ENCODE measurements around the gene PRPF19.
A peak's percentile ranks its signal among the peaks of the same experiment; 100 is the strongest.

Gene PRPF19

DNA sequence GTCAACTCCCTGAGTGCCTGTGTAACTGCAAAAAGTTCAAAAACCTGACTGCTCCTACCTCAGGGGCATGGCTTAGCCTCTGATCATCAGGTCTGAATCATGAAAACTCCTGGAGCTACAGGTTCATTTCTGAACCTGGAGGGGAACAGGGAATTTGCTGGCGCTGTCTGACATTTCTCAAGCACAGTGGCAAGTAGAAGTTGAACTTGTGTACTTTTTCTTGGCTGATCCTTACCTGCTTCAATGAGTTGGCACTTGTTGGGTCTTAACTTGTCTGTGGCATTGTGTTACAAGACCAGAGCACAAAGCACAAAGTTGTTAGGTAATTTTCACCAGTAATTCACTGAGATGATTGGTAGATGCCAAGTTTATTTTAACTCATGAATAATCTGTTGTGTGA, 10.9 kb upstream of the PRPF19 start:
- H3K27me3 ChIP-seq (ENCODE audit: insufficient read depth, low read depth, severe bottlenecking), result no peaks in the 10 kb centered on the region
- H3K4me3 ChIP-seq (ENCODE audit: low read depth, low read length), result no peak overlapping the region
- DNase-seq, result no peak
- TF ChIP-seq, protein P1, sequence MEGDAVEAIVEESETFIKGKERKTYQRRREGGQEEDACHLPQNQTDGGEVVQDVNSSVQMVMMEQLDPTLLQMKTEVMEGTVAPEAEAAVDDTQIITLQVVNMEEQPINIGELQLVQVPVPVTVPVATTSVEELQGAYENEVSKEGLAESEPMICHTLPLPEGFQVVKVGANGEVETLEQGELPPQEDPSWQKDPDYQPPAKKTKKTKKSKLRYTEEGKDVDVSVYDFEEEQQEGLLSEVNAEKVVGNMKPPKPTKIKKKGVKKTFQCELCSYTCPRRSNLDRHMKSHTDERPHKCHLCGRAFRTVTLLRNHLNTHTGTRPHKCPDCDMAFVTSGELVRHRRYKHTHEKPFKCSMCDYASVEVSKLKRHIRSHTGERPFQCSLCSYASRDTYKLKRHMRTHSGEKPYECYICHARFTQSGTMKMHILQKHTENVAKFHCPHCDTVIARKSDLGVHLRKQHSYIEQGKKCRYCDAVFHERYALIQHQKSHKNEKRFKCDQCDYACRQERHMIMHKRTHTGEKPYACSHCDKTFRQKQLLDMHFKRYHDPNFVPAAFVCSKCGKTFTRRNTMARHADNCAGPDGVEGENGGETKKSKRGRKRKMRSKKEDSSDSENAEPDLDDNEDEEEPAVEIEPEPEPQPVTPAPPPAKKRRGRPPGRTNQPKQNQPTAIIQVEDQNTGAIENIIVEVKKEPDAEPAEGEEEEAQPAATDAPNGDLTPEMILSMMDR (IDR thresholded peaks at IDR 0.05; ENCODE audit: low read depth, low read length), result no peak
- H3K36me3 ChIP-seq, result peaks cover 52% of the 10 kb centered on the region
- H3K9me3 ChIP-seq (ENCODE audit: severe bottlenecking), result no peaks in the 10 kb centered on the region
- H3K27ac ChIP-seq, result no peak overlapping the region

DNA sequence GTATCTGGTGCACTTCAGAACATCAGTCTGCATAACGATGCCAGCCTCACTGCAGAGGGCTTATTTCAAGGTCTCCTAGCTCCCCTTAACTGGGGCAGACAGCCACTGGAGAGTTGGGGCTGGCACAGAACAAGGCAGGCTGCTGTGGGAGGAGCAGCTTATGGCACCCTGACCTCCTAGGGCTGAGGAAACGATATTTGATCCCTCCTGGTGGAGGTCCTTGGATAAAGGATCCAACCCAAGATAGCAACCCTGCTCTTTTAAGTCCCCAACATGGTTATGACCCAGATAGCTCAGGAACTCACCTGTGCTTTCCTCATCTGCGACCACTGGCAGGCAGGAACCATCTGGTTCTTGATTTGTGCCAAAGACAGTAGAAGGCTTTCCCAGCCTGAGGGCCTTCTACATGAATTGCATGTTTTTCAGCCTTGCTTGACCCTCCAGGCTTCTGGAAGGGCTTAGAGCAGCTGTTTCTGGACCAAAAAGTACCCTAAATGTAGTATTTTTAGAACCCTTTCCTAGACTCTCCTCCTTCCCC, 10.4 kb upstream of the PRPF19 start:
- no peak for DNase-seq
- Histone ChIP-seq H3K9me3 (ENCODE audit: severe bottlenecking) (no peaks in the 10 kb centered on the region), H3K4me3 (ENCODE audit: low read depth, low read length) (no peak overlapping the region), H3K27me3 (ENCODE audit: insufficient read depth, low read depth, severe bottlenecking) (no peaks in the 10 kb centered on the region), H3K27ac (no peak overlapping the region), H3K36me3 (peaks cover 47% of the 10 kb centered on the region)
- TF ChIP-seq, protein P1 (IDR thresholded peaks at IDR 0.05; ENCODE audit: low read depth, low read length), result no peak

DNA sequence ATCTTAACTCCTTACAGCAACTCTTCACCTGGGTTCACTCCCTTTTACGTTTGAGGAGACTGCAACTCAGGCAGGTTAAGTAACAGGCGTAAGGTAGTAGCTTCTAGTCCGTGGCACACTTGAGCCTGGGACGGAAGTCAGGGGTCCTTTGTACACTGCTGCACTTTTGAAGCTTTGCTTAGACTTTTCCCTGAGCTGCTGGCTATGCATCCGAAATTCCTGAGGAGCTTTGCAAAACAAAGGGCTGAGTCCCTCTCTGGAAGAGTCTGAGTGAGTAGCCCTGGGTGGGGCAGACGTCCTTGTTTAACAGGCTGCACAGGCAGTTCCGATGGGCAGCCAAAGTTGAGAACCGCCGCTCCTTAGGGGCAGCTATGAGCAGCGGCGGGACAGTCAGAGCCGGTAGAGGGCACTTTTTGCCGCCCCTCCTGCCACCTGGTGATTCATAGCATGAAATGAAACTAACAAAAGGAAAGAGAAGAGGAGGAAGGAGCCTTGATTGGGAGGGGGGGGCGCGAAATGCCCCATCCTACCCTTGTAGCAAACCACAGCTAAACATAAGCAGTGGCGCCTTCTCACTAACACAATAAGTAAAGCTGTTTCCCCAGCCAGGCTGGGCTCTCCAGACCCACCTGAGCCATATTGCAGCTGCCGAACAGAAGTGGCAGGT, 9.0 kb upstream of the PRPF19 start:
- no peak for DNase-seq
- peak overlapping the region; percentile 97 for H3K27ac ChIP-seq
- no peaks in the 10 kb centered on the region for H3K9me3 ChIP-seq (ENCODE audit: severe bottlenecking)
- TF ChIP-seq, protein P1 (IDR thresholded peaks at IDR 0.05; ENCODE audit: low read depth, low read length), result no peak
- H3K36me3 ChIP-seq, result peaks cover 33% of the 10 kb centered on the region
- H3K27me3 ChIP-seq (ENCODE audit: insufficient read depth, low read depth, severe bottlenecking), result no peaks in the 10 kb centered on the region
- H3K4me3 ChIP-seq (ENCODE audit: low read depth, low read length), result peak overlapping the region; percentile 49

DNA sequence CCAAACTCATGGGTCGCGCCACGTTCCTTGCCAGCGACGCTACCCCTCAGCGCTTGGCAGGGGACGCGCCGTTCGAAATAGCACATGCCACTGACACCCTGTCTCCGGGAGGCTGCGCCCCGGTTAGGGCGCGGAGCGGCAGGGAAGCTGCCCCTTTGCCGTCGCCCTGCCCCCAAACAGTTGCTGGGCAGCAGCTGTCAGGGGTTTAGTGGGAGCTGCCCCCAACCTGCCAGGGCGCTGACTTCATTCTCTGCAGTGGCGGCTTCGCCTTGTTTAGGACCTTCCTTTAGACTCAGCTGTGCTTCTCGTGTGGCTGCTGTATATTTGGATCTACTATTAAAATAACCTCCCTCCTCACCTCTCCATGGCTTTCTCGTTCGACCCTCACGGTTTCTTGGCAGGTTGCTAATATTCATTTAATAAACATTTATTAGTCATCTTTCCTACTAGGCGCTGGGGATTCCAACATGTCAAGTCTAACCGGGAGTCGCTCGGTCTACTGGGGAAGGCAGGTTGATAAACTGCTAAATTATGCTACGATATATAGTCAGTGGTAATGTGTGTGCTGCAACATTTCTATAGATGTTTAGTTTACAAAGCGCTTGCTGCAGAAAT, 8.4 kb upstream of the PRPF19 start:
- no peaks in the 10 kb centered on the region for H3K9me3 ChIP-seq (ENCODE audit: severe bottlenecking)
- TF ChIP-seq, protein P1 (IDR thresholded peaks at IDR 0.05; ENCODE audit: low read depth, low read length), result no peak
- peak overlapping the region; percentile 97 for H3K27ac ChIP-seq
- peaks cover 27% of the 10 kb centered on the region for H3K36me3 ChIP-seq
- DNase-seq, result peak; percentile 65
- peak overlapping the region; percentile 49 for H3K4me3 ChIP-seq (ENCODE audit: low read depth, low read length)
- H3K27me3 ChIP-seq (ENCODE audit: insufficient read depth, low read depth, severe bottlenecking), result no peaks in the 10 kb centered on the region

DNA sequence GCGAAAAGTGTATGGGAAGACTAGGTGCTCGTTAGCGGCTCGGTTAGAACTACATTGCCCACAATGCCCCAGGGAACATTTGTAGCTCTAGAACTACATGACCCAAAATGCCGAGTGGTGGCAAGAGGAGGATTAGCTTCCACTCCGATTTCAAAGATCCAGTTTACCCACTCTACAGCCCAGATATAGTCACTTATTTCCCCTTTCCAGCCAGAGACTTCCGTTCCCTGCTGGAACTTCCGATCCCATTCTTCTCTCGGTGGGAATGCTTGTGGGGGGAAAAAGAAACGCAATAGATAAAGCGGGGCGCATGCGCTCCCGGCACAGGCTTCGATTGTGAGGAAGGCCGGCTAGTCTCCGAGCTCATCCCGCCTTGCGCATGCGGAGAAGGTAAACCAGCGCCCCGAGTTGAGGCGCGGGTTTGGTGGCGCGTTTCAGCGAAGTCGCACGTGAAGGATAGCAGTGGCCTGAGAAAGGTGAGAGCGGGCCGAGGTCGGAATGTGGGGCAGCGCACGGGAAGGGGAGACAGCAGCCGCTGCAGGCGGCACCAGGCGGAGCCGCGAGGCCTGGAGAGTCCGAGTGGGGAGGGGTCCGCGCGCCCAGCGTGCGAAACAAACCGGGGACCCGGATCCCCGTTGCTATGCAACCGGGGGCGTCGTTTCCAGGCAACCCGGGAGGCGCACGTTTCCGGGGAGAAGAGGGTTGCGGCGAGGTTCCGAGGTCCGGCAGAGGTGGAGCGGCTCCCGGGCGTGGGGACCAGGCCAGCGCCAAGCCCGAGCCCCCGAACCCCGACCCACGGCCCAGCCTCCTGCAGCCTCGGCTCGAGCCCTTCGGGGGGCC, 7.6 kb upstream of the PRPF19 start, which contains the start of gene TMEM109:
Gene TMEM109 (plus strand): TSS at position 366 of the 840 bp plus-strand sequence. CDS start 5,536 bp downstream, outside the sequence.
- Histone ChIP-seq H3K27me3 (ENCODE audit: insufficient read depth, low read depth, severe bottlenecking) (no peaks in the 10 kb centered on the region), H3K4me3 (ENCODE audit: low read depth, low read length) (peak within 1 kb of the TSS; percentile 49), H3K9me3 (ENCODE audit: severe bottlenecking) (no peaks in the 10 kb centered on the region), H3K36me3 (peaks cover 23% of the 10 kb centered on the region), H3K27ac (peak within 1 kb of the TSS; percentile 97)
- TF ChIP-seq, protein P1 (IDR thresholded peaks at IDR 0.05; ENCODE audit: low read depth, low read length), result no peak
- peak; percentile 92 for DNase-seq
